Measurements from ENCODE around the gene GOSR2.
"Not testable (repeated sequence)": the region's sequence is repeated elsewhere in the genome, so short reads cannot be mapped to it uniquely, and the experiment has no call there.

Gene GOSR2

DNA sequence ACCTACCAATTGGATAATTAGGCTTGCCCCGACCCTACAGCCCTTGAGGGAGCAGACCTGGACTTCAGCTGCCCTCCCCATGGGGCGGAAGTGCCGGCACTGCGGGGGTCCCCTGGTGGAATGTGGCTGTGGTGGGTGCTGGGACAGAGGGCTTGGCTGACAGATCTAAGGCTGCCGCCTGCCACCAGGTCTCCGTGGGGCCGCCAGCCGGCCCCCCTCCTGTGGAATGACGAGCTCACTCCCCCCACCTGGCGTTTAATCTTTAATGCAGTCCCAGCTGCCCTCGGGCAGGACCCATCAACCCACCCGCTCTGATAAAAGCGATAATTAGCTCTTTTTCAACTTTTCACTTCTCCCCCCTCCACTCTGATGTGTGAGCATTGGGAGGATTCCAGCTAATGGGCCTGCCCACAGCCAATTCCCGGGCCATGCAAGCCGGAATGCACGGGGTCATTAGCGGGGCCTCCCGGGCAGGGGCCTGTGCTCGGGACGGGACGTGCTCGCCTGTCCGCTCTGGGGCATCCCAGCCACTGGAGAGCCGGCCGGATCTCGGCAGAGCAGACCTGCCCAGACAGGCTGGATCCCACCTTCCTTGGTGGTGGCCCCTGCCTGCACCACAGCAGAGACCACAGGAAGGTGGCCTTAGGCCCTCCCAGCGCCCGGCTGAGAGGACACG, 28.3 kb upstream of the GOSR2 start:
- DNase-seq: no peak

DNA sequence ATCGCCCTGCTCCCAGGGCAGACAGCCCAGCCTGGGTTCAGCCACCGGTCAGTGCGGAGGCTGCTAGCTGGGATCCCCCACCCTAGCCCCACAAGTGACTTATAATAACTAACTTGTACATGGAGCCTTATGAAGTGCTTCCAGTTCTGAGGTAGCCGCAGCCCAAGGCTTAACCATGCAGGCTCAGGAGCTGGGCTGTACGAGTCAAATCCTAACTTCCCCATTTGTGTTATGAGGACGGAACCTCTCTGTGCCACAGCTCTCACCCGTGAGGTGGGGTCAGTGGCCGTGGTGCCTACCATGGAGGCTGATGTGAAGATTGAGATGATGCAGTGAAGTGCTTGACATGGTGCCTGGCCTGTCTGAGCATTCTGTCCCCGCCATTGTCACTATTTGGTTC, 27.8 kb upstream of the GOSR2 start:
- no peak for DNase-seq

DNA sequence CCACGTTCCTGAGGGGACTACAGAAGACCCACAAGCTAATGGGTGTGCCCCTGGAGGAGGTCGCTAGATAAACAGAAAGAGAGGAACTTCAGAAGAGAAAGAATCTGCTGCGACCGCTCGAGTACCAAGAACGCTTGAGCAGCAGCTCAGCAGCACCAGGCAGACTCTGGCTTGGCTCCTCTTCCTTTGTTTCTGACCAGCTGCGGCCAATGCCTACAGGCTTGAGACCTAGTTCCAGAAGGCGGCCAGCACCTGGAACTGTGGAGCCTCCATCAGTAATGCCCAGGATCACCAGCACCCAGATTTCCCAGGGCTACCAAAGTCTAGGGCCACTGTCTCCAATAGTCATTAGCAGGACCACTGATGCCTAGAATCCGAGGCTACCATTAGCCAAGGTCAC, 26.0 kb upstream of the GOSR2 start:
- no peak for DNase-seq

DNA sequence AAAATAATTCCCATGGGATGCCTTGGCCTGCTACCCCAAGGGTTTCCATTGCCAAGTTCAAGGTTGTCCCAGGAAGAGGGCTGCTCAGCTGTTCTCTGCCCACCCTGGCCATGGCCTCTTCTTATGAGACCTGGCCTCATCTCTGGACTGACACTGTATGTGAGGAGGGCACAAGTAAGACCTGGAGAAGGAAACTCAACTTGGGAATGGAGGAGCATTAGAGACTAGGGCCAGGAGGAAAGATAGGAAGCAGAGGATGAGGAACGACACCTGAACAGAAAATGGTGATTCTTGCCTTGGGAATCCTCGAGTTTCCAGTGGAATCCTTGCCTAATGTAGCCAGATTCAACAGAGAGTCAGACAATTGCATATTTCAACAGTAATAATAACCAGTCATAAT, 24.6 kb upstream of the GOSR2 start:
- no peak for DNase-seq

DNA sequence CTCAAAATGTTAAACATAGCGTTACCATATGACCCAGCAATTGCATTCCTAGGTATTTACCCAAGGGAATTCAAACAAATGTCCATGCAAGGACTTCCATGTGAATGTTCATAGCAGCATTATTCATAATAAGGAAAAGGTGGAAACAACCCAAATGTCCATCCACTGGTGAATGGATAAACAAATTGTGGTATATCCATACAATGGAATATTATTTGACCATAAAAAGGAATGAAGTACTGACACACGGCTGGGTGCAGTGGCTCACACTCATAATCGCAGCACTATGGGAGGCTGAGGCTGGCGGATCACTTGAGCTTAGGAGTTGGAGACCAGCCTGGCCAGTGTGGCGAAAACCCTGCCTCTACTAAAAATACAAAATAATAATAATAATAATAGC, 24.1 kb upstream of the GOSR2 start:
- DNase-seq: no peak

DNA sequence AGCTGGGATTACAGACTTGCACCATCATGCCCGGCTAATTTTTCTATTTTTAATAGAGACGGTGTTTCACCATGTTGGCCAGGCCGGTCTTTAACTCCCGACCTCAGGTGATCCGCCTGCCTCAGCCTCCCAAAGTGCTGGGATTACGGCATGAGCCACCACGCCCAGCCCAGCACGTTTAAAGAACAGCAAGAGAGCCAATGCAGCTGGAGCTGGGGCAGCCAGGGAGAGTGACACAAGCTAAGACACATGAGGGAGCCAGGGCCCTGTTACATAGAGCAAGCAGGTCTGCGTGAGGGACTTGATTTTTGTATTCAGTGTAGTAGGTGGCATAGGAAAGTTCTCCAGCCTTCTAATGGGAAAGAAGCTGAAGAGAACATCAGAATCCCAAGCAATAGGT, 21.7 kb upstream of the GOSR2 start:
- no peak for DNase-seq

DNA sequence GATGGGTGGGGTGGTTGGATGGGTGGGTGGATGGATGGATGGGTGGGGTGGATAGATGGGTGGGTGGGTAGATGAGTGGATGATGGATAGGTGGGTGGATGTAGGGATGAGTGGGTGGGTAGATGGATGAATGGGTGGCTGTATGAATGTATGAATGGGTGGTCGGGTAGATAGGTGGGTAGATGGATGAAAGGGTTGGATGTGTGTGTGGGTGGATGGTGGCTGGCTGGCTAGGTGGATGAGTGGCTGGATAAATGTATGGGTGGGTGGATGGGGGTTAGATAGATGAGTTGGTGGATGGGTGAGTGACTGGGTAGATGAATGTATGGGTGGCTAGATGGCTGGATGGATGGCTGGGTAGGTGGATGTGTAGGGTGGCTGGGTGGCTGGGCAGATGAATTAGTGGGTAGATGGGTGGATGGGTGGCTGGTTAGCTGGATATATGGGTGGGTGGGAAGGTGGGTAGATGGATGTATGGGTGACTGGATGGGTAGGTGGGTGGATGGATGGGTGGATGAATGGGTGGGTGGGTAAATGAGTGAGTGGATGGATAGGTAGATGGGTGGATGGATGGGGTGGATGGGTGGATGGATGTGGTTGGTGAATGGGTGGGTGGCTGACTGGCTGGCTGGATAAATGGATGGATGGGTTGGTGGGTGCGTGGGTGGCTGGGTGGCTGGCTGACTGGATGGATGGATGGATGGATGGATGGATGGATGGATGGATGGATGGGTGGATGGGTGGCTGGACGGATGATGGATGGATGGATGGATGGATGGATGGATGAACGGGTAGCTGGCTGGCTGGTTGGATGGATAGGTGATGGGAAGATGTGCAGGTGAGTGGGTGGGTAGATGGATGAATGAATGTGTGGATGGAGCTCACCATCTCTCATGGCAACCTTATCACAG, 18.9 kb upstream of the GOSR2 start:
- no peak for DNase-seq

DNA sequence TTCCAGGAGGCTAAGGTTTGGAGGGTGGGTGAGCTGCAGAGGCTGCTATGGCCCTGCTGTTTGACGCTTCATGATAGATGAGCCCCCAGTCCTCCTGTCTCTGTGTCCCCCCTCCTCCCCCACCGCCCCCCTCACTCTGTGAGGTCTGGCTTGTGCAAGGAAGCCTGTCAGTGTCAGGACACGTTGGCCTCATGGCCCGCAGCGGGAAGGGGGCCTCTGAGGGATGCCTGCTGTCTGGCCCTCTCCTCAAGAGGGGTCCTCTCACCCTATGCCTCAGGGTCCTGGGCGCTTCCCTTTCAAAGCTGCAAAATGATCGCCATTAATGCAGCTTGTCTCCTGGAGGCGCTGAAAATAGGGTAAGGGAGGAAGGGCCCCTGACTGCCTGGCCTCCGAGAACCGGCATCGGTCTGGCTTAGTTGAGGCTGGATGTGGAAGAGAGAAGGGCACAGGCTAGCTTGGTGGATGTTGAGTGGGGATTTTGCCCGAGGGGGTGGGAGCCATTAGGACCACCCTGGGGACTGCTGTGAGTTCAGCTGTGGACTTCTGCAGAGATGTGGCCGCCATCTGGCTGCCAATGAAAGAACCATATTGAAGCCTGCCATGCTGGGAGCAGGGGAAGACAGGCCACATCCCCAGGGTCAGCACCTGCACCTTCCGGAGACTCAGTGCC, 14.8 kb upstream of the GOSR2 start:
- no peak for DNase-seq

DNA sequence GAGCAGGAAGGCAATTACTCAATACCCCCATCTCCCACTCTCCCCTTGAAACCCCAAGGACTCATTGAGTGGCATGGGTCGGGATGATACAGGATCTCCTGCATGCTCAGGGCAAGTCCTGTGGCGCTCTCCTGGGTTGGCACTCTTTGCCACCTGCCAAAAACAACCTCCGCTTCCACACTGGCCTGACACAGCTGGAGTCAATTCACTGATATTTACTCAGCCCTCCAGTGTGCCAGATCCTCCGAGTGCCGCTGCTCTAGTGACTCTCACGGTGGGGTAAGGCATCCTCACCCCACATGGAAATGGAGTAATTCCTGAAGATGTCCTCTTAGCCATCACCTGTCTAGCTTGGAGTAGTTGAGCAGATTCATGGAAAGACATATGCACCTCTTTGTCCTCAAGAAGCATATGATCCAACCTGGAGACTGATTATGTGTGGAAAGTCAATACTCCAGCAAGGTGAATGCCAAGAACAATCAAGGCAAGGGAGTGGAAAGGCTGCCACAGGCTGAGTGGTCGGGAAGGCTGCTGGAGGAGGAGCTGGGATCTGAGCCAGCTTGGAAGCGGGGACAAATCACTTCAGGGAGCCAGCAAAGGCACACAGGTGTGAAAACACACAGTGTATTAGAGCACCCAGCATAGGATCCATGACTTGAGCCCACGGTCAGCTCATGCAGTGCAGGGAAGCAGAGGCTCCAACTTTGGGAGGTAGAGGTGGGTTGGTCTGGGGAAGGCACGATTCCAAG, 12.6 kb upstream of the GOSR2 start:
- DNase-seq: no peak

DNA sequence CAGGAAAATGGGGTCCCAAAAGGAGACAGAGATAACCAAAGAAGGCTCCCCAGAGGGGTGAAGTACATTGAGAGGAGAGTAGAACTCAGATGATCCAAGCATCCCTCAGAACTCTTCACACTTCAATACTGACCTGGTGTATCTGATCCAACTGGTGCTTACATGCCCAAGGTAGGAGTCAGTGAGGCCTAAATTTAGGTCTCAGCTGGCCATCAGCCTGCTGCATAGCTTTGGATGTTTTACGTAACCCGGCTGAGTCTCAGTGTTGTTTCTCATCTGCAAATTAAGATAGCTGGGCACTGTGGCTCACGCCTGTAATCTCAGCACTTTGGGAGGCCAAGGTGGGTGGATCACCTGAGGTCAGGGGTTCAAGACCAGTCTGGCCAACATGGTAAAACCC, 11.6 kb upstream of the GOSR2 start:
- DNase-seq: no peak

DNA sequence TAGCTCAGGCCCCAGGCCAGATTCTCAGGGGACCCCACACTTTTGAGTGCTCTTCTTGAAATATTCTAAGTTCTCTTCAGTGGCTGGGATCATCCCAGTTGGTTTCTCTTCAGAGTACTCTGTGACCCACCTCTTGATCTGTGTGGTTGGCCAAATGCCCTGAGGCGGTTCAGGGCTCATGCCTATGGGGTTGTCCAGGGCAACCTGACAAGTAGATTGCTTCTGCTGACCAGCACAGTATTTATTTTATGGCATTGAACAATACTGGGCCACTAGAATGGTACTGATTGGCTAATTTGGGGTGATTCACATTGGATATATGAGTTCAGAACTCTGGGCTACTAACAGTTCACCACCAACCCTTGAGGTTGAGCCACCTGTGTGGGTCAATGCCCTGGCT, 7.4 kb upstream of the GOSR2 start:
- DNase-seq: no peak

DNA sequence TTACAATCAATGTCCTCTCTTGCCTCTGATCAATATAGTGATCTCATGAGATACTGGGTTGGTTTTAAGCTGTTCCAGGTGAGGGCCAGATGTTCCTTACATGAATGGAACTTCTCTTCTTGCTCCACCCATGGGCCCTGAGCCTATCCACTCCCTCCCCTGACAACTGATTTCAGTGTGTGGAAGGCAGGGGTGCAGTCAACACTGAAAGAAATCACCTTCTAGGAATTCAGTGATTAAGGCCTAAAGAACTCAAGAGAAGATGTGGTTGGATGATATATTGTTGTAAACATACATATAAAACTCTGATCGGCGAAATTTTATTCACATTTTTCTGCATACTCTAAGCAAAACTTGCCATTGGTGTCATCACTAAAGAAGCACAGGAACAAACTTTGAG, 6.7 kb upstream of the GOSR2 start:
- DNase-seq: no peak

DNA sequence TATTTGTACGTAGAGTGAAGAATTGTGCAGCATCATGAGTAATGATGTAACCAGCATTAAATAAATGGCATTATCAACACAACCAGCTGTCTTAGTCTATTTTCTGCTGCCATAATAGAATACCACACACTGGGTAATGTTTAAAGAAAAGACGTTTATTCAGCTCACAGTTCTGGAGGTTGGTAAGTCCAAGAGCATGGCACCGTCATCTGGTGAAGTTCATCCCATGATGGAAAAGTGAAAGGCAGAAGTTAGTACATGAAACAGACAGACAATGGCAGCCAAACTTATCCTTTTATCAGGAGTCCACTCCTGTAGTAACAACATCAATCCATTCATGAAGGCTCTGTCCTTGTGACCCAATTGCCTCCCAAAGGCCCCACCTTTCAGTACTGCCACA, 6.3 kb upstream of the GOSR2 start:
- no peak for DNase-seq

DNA sequence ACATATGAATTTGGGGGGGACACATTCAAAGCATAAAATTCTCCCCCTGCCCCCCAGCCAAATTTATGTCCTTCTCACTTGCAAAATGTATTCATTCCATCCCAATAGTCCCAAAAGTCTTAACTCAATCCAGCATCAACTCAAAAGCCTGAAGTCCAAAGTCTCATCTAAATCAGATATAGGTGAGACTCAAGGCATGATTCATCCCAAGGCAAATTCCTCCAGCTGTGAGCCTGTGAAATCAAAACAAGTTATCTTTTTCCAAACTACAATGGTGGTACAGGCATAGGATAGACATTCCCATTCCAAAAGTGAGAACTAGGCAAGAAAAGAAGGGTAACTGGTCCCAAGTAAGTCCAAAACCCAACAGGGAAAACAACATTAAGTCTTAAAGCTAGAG, 5.9 kb upstream of the GOSR2 start:
- DNase-seq: no peak

DNA sequence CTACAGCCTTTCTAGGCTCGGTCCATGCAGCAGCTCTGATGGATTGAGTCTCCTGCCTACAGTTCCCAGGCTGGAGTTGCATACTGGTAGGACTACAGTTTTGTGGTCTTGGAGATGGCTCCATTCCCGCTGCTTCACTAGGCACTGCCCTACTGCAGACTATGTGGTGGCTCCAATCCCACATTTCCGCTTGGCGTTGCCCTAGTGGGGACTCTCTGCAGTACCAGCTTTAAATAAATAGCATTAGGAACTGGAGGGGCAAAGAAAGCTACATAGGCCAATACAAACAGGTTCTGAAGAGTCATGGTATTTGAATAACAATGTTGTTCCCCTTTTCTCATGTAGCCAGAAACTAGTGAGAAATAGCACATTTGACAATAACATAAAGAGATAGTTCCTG, 5.4 kb upstream of the GOSR2 start:
- DNase-seq: no peak

DNA sequence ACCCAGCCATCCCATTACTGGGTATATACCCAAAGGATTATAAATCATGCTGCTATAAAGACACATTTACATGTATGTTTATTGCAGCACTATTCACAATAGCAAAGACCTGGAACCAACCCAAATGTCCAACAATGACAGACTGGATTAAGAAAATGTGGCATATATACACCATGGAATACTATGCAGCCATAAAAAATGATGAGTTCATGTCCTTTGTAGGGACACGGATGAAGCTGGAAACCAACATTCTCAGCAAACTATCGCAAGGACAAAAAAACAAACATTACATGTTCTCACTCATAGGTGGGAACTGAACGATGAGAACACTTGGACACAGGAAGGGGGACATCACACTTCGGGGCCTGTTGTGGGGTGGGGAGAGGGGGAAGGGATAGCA, 998 bp upstream of the GOSR2 start:
- DNase-seq: not testable (repeated sequence)

DNA sequence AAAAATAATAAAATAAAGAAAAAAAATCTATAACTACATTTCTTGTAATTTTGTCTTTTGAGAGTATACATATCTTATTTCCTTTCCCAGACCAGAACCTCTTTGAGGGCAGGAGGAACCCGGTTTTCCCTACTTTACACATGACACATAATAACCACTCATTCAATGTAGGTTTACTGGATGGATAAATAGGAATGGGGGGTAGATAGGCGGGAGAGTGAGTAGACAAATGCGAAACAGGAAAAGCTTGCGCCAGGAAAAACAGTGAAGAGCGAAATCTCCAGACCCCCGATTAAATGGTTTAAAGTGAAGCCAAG, 515 bp upstream of the GOSR2 start:
- DNase-seq: no peak

DNA sequence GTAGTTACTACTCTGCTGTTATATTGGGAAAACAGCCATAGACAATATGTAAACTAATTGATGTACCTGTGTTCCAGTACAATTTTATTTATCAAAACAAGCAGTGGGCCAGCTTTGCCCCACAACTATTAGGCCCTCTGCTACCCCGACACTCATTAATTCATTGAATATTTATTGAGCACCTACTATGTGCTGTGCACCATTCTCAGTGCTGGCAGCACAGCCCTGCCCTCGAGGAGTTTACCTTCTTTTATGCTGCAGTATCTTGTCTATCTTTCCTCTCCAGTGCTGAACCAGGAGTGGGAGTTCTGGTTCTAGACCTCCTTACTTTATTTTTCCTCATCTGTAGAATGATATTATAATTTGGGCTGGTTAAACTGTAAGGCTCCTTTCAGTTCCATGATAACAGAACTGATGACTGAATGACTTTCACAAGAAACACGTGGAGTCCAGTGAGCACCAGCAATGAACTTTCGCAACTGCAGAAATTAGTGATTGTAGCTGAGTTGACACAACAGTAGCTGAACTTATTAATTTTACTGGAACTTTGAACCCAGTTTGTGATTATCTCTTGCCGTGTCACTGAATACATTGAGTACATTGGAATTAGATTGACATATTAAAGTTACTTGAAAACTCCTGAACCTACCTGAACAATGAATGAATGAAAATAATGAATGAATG, 2.4 kb downstream of the GOSR2 start:
- no peak for DNase-seq

DNA sequence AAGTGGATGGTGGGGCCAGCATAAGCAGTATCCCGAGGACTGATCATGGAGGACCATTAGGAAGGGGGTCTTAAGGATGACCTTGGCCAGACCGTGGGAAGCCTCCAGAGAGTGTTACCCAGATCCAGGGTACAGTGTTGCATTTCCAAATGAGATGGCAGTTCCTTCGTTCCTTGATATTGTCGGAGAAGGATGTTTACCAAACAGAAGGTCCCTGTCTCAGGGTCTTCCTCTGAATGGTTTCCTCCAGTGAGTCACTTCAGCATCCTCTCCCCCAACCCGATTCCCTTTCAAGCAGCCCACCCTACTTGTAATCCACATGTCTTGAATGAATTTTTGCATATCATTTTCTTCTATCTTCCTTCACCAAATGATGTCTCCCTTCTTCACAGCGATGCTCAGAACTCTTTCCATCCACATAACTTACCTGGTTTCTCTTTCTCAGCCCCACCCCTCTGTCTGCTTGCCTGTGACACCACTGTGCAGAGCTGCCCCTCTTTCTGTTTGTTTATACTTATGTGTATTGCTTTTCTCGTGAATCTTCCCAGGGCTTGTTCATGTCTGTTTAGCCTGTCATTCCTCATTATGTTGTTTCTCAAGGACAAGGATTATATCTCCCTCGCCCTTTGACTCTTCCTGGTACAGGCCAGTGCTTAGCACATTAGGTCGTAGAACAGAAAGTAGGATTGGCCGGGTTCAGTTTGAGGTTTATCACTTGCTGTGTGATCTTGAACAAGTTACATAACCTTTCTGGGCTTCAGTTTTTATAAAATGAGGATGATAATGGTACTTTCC, 5.7 kb downstream of the GOSR2 start:
- no peak for DNase-seq

DNA sequence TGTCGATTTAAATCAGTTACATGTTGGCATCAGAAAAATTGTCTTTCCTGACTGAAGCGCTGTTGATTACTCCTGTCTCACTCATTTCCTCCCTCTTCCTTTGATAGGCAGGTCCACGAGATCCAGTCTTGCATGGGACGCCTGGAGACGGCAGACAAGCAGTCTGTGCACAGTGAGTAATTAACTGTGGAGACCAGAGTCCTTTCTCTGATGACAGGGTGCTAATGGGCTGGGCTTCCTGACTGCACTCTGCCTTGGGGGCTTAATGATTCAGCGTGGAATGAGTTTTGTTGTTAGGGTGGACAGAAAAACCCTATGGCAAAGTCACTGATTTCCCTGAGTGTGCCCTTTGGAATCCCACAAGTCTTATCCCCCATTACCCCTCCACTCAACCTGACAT, 6.5 kb downstream of the GOSR2 start:
- DNase-seq: no peak

DNA sequence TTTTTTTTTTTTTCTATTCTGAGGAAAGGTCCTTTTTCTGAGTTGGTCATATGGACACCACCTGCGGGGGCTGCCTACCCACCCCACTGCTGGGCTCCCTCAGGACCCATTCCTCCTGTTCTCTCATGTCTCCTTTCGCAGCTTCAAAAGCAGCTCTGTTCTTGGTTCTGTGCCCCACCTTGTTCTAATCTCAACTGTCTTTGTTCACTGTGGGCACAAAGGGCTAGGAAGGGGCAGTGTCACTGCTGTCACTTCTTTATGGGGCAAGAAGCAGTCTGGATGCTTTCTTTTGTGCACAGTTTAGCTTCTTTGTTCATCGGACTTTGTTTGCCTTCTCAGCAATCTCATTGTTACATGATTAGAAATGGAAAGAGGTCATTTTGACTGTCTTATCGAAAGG, 7.1 kb downstream of the GOSR2 start:
- DNase-seq: no peak

DNA sequence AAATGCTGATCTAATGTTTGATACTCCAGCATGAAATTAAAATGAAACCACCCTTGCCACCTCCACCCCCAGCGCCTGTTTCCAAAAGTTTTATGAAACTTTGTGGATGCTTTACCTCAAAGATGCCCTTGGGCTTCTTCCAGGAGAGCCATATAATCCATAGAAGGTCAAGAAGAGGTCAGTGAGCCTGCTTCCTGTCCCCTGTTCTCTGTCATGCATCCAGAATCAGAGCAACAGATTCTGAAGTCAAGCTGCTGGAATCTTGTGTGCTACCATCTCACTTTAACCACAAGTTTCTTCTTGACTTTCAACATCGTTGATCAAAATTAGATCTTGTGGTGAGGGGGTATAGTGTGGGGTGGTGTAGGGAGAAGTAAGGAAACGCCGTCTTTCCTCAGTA, 8.6 kb downstream of the GOSR2 start:
- DNase-seq: no peak

Measured in midbrain (tissue), 1 donor.